NB4 (cell line): ENCODE results near the gene SPTSSB.
A peak's percentile ranks its signal among the peaks of the same experiment; 100 is the strongest.

ENCODE experiments used
- DNase-seq: peaks from one replicate; pipeline ENCODE4 v3.0.0; 2010; ENCODE audit warnings: low read depth
- H3K4me3 ChIP-seq: one replicate; pipeline ENCODE4 v1.5.1; 2011; ENCODE audit warnings: mild to moderate bottlenecking, low read depth, low read length, moderate library complexity
- MYC ChIP-seq: IDR thresholded peaks from 2 replicates; pipeline ENCODE4 v1.6.1; 2011; ENCODE audit warnings: low read depth, low read length
- POLR2A ChIP-seq: IDR thresholded peaks from 2 replicates; pipeline ENCODE4 v1.6.1; 2011; ENCODE audit warnings: mild to moderate bottlenecking; ENCODE audit not compliant: insufficient read length; ENCODE audit errors: extremely low read depth
- TF ChIP-seq, protein P1 (sequence below): IDR thresholded peaks from one replicate; pipeline ENCODE4 v1.5.1; 2012; ENCODE audit warnings: low read depth, low read length
- TF ChIP-seq, protein P2 (sequence below): IDR thresholded peaks from 2 replicates; pipeline ENCODE4 v1.6.1; 2011; ENCODE audit warnings: low read depth, low read length

Gene SPTSSB

DNA sequence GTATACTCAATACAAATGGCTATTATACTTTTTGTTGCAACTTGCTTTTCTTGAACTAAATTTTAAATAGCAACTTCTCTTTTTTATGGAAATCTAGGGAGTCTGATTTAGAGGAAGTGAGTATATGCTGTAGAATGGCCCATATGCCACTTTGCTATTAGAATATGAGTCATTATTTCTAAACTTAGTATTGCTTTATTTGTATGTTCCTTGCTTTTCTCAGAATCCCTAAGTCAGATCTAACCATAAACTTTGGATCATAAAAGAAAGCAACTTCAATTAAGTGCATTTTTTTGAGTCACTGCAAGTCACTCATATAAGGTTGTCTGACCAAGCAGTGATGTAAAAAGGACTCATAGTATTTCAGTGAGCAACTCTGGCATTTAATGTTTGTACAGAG, 17.5 kb upstream of the SPTSSB start:
- H3K4me3 ChIP-seq, result no peak overlapping the region
- DNase-seq, result peak; percentile 14
- TF ChIP-seq, protein P1, sequence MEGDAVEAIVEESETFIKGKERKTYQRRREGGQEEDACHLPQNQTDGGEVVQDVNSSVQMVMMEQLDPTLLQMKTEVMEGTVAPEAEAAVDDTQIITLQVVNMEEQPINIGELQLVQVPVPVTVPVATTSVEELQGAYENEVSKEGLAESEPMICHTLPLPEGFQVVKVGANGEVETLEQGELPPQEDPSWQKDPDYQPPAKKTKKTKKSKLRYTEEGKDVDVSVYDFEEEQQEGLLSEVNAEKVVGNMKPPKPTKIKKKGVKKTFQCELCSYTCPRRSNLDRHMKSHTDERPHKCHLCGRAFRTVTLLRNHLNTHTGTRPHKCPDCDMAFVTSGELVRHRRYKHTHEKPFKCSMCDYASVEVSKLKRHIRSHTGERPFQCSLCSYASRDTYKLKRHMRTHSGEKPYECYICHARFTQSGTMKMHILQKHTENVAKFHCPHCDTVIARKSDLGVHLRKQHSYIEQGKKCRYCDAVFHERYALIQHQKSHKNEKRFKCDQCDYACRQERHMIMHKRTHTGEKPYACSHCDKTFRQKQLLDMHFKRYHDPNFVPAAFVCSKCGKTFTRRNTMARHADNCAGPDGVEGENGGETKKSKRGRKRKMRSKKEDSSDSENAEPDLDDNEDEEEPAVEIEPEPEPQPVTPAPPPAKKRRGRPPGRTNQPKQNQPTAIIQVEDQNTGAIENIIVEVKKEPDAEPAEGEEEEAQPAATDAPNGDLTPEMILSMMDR, result no peak
- TF ChIP-seq POLR2A (no peak), MYC (no peak)
- TF ChIP-seq, protein P2, sequence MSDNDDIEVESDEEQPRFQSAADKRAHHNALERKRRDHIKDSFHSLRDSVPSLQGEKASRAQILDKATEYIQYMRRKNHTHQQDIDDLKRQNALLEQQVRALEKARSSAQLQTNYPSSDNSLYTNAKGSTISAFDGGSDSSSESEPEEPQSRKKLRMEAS, result no peak

DNA sequence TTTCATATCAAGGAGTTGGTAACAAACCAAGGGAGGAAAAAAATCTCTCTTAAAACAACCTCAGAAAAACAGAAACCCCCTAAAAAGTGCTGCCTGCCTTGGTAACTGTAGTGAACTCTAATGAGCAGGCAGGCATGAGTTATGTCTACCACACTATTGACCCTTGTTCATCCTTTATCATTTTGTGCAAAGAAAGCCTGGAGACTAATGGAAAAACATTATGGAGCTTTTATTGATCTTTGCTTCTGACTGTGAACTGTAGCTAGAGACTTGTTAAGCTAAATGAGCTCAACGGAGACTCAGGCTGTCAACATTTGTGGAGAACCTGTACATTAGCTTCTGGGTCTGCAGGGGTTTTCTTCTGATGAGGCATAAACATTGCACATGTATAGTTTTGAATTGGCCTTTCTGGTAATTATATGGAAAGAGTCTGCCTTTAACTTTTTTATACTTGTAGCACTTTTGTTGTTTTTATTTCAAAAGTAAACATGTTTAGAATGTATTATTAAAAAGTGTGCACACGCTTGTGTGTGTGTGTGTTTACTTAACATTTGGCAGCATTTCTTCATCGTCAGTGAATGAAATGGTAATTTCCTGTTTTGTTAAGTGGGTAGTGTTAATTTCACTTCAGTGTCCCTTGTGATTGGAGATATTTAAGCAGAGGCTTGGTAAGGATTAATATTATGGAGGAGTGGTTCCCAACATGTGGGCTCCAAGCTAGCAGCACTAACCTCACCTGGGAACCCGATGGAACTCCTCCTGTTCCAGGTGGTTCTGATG, 15.9 kb upstream of the SPTSSB start:
- DNase-seq, result no peak
- TF ChIP-seq, protein P1, result no peak
- TF ChIP-seq POLR2A, result no peak
- no peak for TF ChIP-seq MYC
- H3K4me3 ChIP-seq, result no peak overlapping the region

DNA sequence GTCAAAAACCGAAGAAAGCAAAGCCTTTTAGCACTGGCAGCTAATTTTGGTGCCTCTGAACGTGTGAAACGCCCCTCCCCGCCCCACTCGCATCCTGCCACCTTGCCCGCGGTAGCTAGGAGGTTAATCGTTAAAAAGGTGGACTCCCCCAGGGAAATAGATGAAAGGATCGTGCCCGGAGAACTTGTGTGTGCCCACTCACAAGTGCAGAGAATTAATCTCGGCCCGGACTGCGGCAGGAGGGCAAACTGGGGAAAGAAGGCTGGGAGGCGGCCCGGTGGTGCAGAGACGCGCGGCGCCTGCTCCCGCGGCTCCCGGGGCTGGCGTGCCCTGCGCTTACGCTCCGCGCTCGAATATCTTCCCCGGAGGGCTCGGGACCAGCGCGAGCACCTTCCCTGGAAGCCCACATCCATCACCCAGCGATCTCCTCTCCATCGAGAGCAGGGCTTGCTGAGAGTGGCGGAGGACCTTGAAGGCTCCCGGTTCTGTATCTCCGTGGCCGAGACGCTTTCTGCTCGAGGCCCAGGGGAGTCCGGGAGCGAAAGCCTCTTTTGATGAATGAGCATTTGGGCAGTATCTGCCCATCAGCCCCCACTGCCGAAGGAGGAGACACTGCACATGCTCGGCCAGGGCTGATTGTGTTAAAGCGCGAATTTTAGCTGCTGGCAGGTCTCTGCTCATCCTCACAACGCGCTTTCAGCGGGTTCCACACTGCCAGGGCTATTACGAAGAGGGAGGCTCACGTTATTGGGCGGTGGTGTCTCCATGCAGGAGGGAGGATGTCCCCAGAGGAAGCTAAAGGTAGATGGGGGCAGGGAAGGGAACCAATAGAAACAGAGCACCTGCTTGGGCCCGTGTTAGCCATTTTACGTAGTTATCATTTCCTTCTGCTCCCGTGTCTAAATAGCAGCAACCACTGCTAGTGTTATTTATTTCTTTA, 1.3 kb upstream of the SPTSSB start:
- no peak for DNase-seq
- H3K4me3 ChIP-seq, result no peak overlapping the region
- TF ChIP-seq POLR2A, result no peak
- no peak for TF ChIP-seq MYC
- TF ChIP-seq, protein P1, result no peak
- TF ChIP-seq, protein P2, result no peak

DNA sequence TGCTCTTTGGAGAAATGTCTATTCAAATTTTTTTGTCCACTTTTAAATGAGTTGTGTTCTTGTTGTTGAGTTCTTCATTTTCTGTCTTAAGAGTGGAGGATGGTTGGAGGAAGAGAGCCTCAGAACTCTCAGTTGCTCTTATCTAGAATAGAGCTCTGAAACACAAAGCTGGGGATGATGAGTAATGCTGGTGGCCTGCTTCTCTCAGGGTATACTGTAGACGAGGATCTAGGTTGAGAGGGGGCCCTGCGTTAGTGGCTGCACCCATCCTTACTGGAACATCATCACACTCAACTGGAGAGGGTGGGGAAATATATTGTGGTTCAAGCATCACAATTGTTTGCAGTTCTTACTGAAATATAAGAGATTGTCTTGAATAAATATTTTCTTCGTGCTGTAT, 1.8 kb downstream of the SPTSSB start:
- no peak for TF ChIP-seq POLR2A
- TF ChIP-seq, protein P1, result no peak
- TF ChIP-seq, protein P2, result no peak
- TF ChIP-seq MYC, result no peak
- no peak for DNase-seq
- no peak overlapping the region for H3K4me3 ChIP-seq

DNA sequence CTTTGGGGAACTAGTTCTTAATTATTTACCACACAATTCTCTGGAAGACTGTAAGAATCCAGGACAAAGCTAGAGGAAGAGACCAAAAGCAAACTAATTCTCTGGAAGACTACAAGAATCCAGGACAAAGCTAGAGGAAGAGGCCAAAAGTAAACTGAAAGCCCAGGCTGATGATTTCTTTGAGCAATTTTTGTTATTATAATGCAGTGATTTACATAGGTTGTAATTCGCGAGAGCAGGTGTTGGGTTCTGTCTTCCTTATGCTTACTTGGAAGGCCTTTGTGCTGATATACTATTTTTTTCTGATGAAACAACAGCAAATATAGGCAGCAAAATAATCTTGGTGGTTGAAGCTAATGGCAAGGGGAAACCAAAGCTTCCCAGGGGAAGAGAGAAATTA, 5.2 kb downstream of the SPTSSB start:
- no peak overlapping the region for H3K4me3 ChIP-seq
- DNase-seq, result no peak
- TF ChIP-seq, protein P2, result no peak
- TF ChIP-seq MYC, result no peak
- TF ChIP-seq, protein P1, result no peak
- no peak for TF ChIP-seq POLR2A
